Stimulated activated CD4-positive, alpha-beta T cell treated with anti-CD3 and anti-CD28 coated beads, Interleukin-12 subunit alpha, Interleukin-12 subunit beta, amount 100 ng/mL, for 24 hours (primary cell): ENCODE data around the gene BCAM.
"Not testable (repeated sequence)": the region's sequence is repeated elsewhere in the genome, so short reads cannot be mapped to it uniquely, and the experiment has no call there.

ENCODE experiments used
- DNase-seq, 2 experiments: peaks; one replicate each; pipeline ENCODE4 v3.0.0-alpha.2; 2020; ENCODE audit warnings: low read depth in 2 of 2

Gene BCAM

DNA sequence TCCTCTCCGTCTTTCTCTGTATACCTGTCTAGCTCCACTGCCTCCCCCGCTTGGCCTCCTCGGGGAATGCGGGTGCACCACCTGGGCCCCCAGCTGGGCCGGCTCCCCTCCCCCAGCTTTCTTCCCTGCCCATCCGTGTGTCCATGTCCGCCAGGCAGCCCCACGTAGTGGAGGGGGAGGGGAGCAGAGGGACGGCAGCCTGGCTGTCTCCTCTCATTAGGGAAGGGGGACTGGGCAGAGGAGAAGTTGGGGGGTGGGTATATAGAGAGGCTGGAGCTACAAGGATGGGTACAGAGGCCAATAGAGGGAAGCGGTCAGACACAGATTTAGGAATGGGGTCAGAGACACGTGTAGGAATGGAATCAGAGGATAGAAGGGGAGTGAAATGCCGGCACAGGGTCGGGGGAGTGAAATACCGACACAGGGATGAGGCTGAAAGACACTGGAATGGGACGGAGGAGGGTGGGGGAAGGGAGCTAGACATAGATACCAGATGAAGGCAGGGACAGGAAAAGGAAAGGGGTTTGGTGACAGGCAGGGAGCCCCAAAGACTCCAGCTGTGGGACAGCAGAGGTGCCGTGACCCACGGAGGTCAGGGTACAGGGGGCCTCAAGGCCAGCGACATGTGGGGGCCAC, 40.0 kb downstream of the BCAM start:
- DNase-seq = no peak

GRCh38 chr19:44850641-44851109, 41.8 kb downstream of the BCAM start:
- DNase-seq = no peak

DNA sequence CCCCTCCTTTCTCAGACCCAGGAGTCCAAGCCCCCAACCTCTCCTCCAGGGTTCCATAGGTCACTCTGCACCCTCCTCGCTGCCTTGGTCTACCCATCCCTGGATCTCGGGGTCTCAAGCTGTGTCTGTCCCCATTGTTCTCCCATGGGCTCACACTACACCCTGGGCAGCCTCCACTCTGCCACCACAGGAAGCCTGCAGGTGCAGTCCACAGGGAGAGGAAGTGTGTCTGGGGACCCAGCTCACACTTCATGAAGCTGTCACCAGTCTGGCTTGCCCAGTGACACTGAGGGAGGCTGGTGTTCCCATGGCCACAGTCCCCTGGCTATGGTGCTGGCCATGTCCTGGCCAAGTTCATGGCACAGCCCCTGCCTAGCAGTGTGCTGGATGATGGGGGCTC, 42.5 kb downstream of the BCAM start:
- DNase-seq = no peak

DNA sequence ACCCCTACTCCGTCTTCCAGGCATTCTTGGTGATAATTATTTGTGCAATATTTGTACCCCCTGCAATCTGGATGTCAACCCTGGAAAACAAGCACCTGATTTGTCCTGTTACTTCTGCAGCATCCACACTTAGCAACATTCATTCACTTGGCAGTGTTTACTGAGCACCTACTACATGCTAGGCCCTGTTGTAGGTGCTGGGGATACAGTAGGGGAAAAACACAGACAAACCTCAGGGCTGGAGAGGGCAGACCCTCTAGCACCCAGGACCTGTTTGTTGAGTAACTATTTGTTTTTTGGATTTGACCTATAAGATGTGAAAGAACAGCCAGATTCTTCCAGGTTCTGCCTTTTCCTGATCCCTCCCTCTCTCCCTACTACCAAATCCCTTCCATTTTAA, 46.7 kb downstream of the BCAM start:
- no peak for DNase-seq

DNA sequence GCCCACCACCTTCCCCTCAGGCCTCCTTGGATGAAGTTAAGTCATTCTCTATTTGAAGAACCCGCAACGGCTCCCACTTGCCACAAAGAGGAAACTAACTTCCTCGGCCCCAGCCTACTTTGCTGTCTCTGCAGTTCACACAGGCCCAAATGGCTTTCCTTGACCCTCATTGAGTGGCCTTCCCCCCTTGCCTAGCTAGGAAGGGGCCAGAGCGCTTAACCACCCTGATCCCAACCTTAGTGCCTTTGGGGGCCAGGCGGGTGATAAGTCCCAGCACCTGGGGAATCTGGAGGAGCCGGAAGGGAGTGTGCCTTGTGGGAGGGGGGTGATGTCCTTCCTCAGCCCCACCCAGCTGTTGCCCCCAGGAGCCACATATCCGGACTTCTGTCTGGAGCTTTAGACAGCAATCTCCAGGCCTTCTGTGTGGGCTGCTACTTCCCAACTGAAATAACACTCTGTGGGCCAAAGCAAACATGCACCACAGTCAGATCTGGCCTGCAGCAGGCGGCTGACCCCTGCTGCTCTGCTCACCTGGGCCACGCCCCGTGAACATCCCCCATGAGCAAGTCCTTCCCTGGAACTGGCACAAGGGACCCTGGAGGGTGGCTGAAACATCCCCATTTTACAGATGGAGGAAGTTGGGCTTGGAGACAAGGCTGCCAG, 47.6 kb downstream of the BCAM start:
- no peak for DNase-seq

DNA sequence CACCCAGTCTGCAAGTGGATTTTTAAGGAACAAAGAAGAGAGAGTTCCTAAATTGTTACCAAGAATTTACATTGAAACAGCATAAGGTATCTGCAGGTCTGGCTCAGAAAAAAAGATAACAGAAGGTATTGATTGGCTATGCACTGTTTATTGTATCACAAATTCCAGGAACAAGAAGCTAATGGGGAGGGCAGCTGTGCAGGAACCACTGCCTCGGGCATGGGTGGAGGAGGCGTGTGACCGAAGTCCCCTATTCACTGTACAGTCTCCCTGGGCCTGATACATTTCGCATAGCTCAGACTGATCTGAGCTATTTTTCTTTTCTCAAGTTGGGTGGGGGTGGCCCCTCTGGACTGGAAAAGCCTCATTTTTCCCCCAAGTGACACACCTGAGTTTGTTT, 48.9 kb downstream of the BCAM start:
- DNase-seq = no peak

DNA sequence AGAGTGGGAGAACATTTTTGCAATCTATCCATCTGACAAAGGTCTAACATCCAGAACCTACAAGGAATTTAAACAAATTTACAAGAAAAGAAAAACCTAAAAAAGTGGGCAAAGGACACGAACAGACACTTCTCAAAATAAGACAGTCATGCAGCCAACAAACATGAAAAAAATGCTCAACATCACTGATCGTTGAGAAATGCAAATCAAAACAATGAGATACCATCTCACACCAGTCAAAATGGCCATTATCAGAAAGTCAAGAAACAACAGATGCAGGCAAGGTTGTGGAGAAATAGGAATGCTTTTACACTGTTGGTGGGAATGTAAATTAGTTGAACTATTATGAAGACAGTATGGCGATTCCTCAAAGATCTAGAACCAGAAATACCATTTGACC, 52.7 kb downstream of the BCAM start:
- DNase-seq = not testable (repeated sequence)

DNA sequence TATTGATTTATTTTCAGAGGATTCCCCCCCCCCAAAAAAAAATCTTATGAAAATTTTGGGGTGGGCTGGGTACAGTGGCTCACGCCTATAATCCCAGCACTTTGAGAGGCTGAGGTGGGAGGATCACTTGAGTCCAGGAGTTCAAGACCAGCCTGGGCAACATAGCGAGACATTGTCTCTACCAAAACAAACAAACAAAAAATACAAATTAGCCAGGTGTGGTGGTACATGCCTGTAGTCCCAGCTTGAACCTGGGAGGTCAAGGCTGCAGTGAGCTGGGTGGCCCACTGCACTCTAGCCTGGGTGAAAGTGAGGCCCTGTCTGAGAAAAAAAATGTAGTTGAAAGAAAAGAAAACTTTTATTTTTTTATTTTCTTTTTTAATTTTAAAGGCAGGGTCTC, 55.1 kb downstream of the BCAM start:
- DNase-seq = no peak

DNA sequence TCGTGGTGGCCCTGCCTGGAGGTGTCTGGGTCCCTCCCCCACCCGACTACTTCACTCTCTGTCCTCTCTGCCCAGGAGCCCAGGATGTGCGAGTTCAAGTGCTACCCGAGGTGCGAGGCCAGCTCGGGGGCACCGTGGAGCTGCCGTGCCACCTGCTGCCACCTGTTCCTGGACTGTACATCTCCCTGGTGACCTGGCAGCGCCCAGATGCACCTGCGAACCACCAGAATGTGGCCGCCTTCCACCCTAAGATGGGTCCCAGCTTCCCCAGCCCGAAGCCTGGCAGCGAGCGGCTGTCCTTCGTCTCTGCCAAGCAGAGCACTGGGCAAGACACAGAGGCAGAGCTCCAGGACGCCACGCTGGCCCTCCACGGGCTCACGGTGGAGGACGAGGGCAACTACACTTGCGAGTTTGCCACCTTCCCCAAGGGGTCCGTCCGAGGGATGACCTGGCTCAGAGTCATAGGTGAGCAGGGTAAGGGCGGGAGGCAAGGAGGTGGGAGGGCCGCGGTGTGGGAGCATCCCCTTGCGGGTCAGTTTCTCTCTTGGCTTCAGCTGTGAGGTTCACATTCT, 56.4 kb downstream of the BCAM start:
- DNase-seq = no peak

DNA sequence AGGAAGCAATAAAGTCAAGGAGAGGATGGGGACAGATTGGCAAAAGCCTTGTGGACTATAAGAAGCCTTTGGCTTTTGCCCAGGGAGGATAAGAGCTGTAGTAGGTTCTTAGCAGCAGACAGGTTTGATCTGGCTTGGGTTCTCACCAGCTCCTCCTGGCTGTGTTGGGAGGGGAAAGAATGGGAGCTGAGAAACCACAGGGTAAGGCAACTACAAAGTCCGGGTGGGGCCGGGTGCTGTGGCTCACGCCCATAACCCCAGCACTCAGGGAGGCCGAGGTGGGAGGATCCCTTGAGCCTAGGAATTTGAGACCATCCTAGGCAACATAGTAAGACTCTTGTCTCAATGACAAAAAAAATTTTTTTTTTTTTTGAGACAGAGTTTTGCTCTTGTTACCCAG, 57.8 kb downstream of the BCAM start:
- no peak for DNase-seq

GRCh38 chr19:44867578-44867977, 58.7 kb downstream of the BCAM start:
- no peak for DNase-seq

DNA sequence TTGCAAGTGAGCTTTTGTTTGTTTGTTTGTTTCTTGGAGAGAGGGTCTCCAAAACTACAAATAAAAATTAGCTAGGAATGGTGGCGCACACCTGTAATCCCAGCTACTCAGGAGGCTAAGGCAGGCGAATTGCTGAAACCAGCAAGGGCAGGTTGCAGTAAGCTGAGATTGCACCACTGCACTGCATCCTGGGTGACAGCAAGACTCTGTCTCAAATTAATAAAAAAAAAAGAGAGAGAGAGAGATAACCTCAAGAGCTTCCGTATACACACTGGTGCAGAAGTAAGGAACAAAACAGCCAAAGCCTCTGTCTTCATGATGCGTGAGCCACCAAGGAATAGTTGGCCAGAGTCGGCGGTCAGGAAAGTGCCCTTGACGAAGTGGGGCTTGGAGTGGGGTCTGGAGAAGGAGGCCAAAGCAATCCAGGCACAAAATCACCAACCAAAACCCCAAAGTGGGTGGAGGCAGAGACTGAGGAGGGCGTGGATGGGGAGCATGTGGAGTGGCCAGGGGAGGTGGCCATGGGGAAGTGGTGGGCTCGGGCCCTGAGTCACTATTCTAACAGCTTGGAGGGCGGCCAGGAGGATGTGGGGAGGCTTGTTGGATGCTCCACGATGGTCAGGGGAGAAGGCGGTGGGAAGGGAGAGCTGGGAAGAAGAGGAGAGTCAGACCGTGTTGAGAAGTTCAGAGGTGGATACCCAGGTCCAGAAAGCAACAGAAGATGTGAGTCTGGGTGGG, 61.0 kb downstream of the BCAM start:
- DNase-seq = no peak
